GM18868 (cell line): Measurements from ENCODE around the gene DNAJC15.
A peak's percentile ranks its signal among the peaks of the same experiment; 100 is the strongest.

ENCODE experiments used
- ATAC-seq: cut with Tn5 transposase; IDR thresholded peaks from one replicate; pipeline ENCODE4 v1.9.1; 2021; ENCODE audit warnings: mild to moderate bottlenecking, moderate library complexity; ENCODE audit not compliant: unreplicated experiment

Gene DNAJC15

DNA sequence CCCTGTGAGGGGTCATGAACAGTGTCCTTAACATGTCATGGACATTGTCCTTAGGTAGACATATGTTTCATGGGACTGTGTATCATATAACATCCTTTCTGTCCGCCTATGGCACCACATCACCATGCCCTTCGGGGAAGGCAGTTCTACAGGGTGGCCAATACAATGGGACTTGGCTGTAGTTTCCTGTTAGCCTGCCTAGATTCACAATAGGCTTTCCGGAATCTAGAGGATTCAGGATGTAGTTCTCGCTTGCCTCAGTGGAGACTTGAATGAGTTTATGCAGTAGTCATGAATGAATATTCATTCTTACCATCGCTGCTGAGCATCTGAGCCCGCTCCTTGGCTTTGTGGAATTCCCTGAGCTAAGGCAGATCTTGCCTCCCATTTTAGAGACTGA, 100.5 kb downstream of the DNAJC15 start:
- ATAC-seq, result no peak

DNA sequence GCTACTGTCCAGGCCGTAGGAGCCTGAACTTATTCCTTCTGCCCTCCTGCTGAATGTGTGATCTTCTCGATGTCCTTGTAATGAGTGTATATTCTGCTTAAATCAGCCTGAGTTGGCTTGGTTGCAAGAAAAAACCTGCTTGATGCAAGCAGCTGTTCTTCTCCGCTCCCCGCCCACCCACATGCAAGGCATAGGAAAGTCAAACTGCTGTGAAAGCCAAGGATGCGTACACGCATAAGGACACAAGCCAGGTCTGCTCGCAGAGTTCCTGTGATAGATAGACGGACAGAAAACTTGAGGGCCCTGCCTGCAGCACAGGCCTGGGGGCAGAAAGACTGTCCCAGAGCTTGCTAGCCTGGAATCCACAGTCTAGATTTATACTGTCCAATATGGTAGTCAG, 101.1 kb downstream of the DNAJC15 start:
- ATAC-seq, result no peak

DNA sequence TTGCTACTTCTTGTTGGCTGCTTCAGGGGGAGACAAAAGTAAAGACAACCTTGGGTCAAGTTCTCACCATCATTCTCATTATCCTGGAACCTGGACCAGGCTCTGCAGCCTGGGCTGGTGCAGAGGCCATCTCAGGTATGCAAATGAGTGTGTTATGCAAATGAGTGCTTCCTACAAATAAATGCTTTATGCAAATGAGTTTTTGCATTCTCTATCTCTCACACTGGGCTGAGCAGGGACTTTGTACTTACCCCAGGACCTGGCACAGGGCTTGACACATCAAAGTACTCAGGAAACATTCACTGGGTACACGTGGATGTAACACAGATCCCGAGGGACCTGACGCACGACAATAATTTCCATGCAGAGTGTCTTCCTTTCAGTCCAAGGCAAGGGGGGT, 103.0 kb downstream of the DNAJC15 start:
- no peak for ATAC-seq

DNA sequence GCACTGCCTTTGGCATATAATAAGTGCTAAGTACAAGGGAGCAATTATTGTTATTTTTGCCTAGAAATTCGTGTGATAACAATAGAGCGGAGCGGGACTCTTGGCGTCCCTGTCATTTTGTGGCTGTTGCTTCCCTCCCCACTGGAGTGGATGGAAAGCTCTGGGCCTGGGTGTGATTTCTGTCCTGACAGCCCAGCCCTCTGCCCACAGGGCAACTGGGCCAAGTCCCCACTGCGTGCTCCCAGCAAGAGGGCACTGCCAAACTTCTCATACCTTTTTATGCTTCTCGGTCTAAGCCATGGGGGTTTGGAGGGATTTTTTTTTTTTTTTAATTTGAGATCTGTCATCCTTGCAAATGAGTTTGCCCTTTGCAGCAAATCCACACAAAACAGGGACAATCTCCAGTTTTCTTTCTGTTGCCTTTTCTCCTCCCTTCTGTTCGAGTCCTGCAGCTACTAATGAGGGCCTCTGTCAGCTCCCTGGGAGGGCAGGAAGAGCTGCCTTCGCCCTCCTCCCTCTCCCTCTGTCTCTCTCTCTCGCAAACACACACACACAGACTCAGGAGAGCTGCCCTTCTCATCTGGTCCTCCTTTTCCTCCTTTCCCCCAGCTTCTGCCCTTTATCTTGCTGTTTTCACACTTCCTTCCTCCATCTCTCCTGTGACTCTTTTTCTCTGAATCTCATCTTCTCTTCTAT, 103.9 kb downstream of the DNAJC15 start:
- peak; percentile 8 for ATAC-seq

DNA sequence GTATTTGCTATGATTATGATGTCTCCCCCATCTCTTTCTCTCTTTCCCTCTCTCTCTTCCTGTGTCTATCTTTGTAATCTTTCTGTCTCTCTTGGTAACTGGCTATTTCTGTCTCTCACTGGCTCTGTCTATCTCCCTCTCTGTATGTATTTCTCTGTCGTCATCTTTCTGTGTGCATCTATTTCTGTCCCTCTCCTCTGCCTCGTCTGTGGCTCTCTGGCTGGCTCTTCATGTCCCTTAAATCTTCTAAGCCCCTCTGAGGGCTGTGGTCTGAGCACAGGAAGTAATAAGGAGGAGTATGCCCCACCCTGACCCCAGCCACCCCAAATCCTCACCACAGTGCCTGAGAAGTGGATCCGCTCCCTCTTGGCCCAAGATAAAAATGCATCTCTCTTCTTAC, 104.4 kb downstream of the DNAJC15 start:
- peak; percentile 53 for ATAC-seq

DNA sequence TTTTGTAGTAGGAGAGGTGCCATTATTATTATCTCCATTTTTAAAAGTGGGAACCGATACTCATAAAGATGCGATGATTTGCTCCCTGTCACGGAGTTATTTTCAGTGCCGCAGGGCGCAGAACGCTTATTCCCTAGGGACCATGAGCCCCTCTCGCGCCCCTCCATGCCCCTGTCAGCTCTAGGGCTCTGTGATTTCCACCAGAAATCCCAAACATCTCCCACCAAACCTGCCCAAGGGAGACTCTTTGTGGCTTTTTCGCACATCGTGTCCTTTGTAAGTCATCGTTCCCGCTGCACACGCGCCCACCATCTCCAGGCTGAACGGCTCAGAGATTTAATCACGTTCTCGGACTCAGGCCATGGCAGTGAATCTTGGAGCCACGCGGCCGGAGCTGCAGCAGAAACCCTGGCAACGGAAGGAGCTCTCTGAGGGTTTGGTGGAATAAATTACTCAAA, 105.1 kb downstream of the DNAJC15 start:
- ATAC-seq, result peak; percentile 46

DNA sequence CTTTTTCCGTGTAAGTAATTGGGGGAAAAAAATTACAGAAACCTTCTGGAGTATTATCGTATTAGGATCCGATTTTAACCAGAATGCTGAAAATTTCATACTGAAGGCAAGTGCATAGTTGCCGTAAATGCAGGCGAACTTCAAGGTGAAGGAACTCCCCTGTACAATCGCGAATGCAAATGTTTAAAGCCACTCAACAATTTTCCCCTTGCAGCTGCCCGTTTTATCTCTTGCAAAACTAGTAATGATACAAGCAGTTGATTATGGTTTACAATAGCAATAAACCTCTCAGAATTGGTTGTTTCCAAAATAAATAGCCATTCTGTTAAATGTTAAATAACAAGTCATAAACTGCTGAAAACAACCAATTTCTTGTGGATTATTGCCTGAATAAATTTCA, 105.7 kb downstream of the DNAJC15 start:
- no peak for ATAC-seq

DNA sequence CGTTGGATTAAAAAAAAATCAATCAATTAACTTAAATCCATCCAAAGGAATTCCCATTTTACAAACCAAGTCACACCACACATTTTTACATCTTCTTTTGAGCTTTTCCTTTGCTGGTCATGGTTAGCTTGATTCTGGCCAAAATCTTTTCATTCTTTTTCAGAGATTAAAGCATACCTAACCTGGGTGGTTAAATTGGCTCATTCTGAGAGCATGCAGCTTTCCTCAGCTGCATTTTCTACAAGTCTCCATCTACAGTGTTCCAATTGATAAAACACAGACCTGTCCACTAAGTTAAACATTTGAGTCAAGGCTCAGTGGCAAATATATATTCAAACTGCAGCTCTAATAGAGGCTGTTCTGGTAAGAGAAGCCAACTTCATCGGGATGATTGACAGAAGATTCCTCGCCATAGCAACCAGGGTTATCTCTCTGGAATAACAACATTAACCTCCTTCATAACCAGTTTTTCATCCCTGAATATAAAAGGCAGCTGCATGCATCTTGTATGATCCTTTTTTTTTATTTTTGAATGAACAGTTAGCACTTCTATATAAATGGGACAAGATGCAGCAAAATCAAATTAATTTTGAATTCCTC, 106.2 kb downstream of the DNAJC15 start:
- no peak for ATAC-seq

DNA sequence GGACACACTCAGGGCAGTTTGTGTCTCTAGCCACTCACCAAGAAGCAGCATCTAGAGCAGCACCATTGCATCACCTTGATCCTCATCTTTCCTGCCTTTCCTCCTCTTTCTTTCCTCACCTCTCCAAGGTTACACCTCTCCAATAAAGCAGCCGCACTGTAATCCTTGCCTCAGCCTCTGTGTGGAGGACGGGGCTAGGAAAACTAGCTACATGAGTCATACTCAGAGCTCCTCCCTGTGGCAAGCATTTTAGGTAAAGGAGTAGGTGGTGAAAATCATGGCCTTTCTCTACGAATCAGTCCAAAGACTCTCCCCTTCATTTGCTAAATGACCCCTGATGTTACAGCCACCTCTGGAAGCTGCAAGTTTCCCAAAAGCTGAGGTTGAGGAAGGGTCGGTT, 108.9 kb downstream of the DNAJC15 start:
- ATAC-seq, result peak; percentile 40

DNA sequence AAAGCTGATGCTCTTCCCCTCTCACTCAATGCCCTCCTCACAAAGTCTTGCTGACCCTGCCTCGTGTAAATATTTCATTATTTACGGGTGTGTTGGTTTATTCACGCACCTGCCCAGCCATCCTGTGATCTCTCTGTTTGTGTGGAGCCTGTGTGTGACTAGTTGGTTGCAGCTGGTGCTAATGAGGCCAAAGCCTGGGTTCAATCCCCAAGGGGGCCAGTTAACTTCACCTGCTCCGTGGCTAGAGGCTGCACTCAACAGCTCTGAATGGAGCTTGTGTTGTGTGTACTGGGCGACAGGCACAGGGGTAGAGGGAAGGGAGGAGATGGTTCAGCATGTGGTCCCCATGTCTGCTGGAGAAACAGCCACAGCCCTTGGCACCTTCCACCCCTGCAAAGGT, 109.5 kb downstream of the DNAJC15 start:
- ATAC-seq, result no peak

DNA sequence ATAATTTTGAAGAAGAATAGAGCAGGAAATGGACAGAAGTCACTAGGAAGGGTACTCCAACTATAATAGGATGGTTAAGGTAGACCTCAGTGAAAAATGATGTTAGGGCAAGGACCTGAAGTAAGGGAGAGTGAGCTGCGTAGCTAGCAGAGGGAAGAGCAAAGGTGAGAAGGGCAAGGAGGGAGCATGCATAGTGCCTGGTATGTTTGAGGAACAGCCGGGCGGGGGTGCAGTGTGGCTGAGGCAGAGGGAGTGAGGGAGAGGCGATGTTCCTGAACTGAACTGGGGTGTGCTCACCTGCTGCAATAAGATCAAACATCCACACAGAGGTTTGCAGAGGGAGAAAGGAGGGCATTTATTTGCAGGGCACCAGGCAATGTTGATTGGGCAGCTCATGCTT, 110.4 kb downstream of the DNAJC15 start:
- no peak for ATAC-seq

DNA sequence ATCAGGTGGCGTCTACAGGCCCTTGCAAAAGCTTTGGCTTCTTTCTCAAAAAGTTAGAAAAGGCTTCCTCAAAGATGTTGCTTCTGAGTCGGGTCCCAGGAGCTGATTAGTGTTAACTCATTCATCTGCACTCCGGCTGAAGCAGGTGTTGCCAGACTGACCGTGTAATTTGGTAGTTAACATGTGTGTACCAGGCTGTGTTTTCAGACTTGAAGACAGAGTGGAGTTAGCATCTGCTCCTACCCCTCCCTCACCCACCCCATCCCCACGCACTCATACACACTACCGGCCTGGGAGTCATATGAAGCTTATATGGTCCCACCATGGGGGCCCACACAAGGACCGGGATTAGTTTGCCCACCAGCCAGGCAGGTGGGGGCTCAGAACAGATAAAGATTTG, 111.5 kb downstream of the DNAJC15 start:
- ATAC-seq, result no peak

DNA sequence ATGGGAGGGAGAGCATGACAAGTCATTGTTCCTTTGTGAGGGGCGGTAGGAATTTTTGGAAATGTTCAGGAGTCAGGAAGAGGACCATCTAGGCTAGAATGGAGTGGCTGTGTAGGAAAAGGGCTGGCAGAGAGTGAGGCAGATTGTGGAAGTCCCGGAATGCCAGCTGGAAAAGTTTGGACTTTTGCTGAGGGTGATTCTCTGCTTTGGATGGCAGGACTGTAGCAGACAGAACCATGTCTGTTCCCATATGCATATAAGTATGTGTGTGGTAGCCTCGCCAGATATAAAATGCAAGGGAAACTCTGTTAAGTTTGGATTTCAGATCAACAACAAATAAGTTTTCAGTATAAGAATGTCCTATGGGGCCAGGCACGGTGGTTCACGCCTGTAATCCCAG, 112.1 kb downstream of the DNAJC15 start:
- ATAC-seq, result no peak

DNA sequence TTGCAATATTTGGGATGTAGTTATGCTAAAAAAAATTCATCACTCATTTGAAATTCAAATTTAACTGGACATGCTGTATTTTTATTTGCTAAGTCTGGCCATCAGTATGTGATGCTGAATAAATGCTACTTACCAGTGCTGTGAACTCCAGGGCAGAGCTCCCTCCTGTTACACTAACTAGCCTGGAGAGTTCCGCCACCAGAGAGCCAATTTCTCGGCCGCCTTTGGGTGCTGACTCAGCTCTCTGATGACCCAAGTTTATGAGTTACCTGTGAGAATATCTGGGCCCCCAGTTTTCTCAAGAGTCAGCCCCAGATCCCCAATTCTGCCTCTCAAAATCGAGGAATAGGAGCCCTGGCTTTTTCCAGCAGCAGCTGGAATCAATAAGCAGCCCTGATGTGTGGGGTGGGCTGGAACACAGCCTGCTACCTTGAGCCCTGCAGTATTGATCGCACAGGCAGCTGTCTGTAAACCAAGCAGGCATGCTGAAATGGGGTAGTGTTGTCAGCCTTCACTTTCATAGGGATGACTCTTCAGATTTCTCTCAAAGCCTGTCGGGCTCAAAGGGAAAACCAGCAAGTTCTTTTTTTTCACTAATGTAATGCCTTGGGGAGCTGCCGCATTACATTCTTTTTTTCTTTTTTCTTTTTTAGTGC, 113.7 kb downstream of the DNAJC15 start:
- ATAC-seq, result no peak

DNA sequence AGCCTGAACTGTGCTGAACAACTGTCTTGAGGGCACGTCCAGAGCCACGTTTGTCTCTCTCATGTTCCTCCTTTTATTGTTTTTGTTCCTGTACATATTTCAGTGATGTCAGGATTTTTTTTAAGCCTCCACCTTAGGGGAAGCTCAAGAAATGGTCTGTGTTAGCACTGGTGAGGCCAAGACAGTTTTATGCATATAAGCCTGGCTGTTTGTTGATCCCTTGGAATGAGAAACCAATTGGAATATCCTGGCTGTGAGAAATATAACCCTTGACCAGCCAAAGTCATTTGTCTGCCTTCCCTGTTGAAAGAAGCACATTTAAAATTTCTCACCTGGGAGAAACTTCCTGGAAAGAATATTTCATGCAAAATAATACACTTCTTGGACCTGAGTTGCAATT, 115.8 kb downstream of the DNAJC15 start:
- ATAC-seq, result no peak

DNA sequence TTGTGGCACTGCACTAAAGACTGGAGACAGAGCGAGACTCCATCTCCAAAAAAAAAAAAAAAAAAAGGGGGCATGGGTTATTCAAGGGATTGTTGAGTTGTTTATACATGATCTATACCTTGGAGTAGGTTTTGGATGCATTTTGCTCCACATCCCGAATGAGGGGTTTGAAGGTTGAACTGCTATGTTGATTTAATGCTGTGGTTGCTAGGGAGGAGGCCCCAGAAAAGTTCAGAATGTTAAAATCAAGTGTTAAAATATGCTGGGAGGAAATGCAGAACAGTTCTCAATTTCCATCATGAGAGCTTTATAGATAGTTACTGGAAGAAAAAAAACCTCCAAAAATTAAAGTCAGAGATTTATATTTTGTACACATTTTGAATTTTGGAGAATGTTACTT, 116.5 kb downstream of the DNAJC15 start:
- ATAC-seq, result no peak

DNA sequence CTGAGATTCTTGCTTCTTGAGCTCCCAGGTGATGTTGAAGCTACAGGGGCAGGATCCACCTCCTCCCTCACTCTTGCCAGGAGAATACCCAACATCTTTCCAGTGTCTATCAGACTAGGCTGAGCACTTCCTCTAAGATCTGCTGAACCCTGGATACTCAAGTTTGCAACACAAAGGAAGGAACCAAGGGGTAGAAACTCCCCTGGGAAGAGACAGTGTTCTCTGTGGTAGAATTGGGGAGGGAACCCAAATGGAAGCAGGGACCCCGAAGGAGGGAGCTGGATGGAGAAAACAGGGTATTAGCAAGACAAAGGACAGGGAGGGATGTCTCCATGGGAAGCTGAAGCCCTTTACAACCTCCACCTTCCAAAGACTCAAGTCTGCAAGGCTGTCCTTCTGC, 117.6 kb downstream of the DNAJC15 start:
- no peak for ATAC-seq

DNA sequence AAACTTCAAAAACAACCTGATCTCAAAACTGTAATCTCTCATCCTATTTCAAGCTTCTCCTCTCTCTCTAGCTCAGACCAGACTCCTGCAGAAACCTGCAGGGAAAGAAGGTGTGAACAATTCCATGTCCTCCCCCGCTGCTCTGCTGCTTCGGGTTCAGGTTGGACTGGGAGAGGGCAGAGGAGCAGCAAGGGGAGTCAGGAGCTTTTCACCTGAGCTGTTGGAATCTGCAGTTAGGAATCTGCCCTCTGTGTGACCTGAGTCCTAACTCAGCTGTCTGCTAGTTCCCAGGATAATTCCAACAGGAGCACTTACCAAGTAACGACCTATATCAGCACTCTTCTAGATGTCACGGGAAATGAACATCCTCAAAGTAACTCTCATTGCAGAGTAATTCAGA, 118.3 kb downstream of the DNAJC15 start:
- ATAC-seq, result no peak

DNA sequence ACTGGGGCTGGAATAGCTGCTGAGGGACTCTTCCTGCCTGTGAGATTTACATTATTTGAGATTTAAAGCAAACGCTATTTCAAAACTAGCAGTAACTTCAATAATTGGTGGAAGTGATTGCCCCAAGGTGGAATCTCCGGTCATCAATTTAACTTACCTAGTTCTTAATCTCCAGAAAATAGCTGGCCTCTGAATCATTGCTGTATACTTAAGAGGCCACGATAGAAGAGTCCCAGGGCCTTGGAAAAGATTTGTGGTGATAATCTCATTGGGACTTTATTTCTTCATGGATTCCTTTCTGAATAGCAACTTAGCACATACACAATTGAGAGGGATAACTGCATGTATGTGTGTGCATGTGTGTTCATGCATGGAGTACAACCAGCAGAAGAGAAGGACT, 120.2 kb downstream of the DNAJC15 start:
- no peak for ATAC-seq

DNA sequence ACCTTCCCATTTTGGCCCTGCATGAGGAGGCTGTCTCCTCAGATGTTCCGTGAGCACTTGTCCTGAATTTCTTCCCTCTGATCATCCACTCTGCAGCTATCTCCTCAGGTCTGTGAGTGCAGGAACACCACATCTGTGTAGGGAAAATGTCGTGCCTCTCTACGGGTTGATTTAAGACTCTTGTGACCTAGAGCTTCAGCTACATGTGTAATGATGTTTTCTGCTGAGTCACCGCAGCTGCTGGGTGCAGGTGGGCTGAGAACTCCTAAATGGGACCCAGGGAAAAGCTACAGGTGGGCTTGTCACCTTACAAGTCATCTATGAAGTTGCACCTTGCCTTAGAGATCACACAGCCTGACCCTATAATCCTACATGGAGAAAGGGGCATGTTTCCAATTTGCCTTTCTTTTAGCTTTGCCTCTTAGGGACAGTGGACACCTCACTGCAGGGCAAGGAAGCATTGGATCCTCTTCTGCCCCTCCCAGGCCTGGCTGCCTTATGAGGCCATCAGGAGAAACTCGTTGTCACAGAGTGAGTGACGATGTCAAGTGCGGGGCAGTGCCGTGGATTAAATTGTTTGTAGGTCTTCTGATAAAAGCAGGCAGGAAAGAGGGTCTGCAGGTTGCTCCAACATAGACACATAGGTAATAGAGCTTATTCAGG, 122.3 kb downstream of the DNAJC15 start:
- ATAC-seq, result no peak

DNA sequence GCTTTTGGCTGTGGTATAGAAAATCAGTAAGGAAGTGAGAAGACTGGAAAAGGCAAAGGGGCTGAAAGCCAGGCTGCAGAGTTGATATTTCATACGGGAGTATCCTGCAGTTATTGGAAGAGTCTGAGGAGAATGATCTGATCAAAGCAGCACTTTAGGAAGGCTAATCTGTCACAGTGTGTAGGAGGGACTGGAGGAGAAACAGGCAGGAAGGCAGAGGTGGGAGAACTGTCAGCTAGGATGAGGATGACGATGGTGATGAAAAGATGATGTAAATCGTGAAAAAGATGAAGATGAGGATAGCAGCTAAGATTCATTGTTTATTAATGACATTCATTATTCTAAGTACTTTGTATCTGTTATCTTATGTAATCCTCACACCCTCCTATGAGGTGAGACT, 123.0 kb downstream of the DNAJC15 start:
- no peak for ATAC-seq
